CD4-positive, alpha-beta memory T cell (primary cell): ENCODE data around the gene CFAP77. TPM values are rescaled to one million over a fixed set of nuclear protein-coding genes. Genes with fewer than 3 reads are reported as not detected.

Source experiments
- CTCF ChIA-PET: fragments of 350-600 bp; sonication (Branson Sonifier 250); formaldehyde crosslinking; loops from one replicate; lab custom pipeline; 2021; ENCODE audit warnings: inconsistent platforms; ENCODE audit not compliant: partially characterized antibody; lab: Charles Lee
- POLR2A ChIA-PET: fragments of 350-600 bp; sonication (Branson Sonifier 250); formaldehyde crosslinking; loops from one replicate; lab custom pipeline; 2021; ENCODE audit not compliant: partially characterized antibody; lab: Charles Lee
- DNase-seq, 5 donors: peaks; one replicate each; pipeline versions ENCODE4 v3.0.0 to v3.0.0-alpha.2; 2020 to 2022; ENCODE audit warnings: mixed read lengths in 1 of 5
- H3K27ac ChIP-seq: one replicate; pipeline ENCODE4 v1.7.0; 2013; ENCODE audit warnings: low read depth, low read length
- H3K27me3 ChIP-seq: 2 replicates; pipeline ENCODE4 v1.7.0; 2013; ENCODE audit warnings: mild to moderate bottlenecking, low read length, moderate library complexity; ENCODE audit not compliant: insufficient read depth
- H3K36me3 ChIP-seq: 2 replicates; pipeline ENCODE4 v1.7.0; 2013; ENCODE audit warnings: mild to moderate bottlenecking, low read length, moderate library complexity; ENCODE audit not compliant: insufficient read depth
- H3K4me1 ChIP-seq: 2 replicates; pipeline ENCODE4 v1.7.0; 2013; ENCODE audit warnings: mild to moderate bottlenecking, low read length, moderate library complexity; ENCODE audit not compliant: insufficient read depth
- H3K4me3 ChIP-seq, 2 donors: one replicate each; pipeline ENCODE4 v1.7.0; 2013; ENCODE audit warnings: low read length in 2 of 2, mild to moderate bottlenecking in 1 of 2
- H3K9me3 ChIP-seq, 2 donors: one replicate each; pipeline ENCODE4 v1.7.0; 2013; ENCODE audit warnings: low read length in 2 of 2, control low read depth in 1 of 2; ENCODE audit not compliant: control insufficient read depth in 1 of 2
- H3K27ac Mint-ChIP-seq, 7 donors: one replicate each; pipeline ENCODE4 v1.8.0; 2020 to 2021; ENCODE audit warnings: mixed read lengths in 7 of 7, mild to moderate bottlenecking in 6 of 7, inconsistent platforms in 3 of 7, moderate library complexity in 3 of 7
- H3K27me3 Mint-ChIP-seq, 2 donors: one replicate each; pipeline ENCODE4 v1.8.0; 2020 to 2021; ENCODE audit warnings: mixed read lengths in 2 of 2
- H3K36me3 Mint-ChIP-seq, 2 donors: one replicate each; pipeline ENCODE4 v1.8.0; 2020 to 2021; ENCODE audit warnings: mixed read lengths in 2 of 2, inconsistent platforms in 1 of 2, mild to moderate bottlenecking in 1 of 2
- H3K4me1 Mint-ChIP-seq, 4 donors: one replicate each; pipeline ENCODE4 v1.8.0; 2020 to 2021; ENCODE audit warnings: mixed read lengths in 4 of 4, mild to moderate bottlenecking in 1 of 4
- H3K4me3 Mint-ChIP-seq, 8 donors: one replicate each; pipeline ENCODE4 v1.8.0; 2020 to 2021; ENCODE audit warnings: mixed read lengths in 8 of 8, mild to moderate bottlenecking in 7 of 8, moderate library complexity in 6 of 8, inconsistent platforms in 3 of 8
- H3K9me3 Mint-ChIP-seq, 8 donors: one replicate each; pipeline ENCODE4 v1.8.0; 2020 to 2021; ENCODE audit warnings: mixed read lengths in 8 of 8, mild to moderate bottlenecking in 5 of 8, inconsistent platforms in 3 of 8, moderate library complexity in 1 of 8
- intact Hi-C: fragments of 100-400 bp; cut with micrococcal nuclease; formaldehyde crosslinking; loops from one replicate; pipeline ENCODE4 v1.15.1; 2023
- polyA plus RNA-seq, 2 donors: library from polyadenylated mRNA; unstranded; fragments of 300-500 nt; fragmentation: Illumina TruSeq; gene quantifications; one replicate each; pipeline ENCODE4 v1.2.3, GENCODE V29; 2021
- total RNA-seq, 2 experiments: library from RNA; stranded (reverse); gene quantifications; one replicate each; pipeline ENCODE4 v1.2.3, GENCODE V29; 2021

The CFAP77 gene
- total and polyA plus RNA-seq, 4 experiments from 2014 or later, result not detected

DNA sequence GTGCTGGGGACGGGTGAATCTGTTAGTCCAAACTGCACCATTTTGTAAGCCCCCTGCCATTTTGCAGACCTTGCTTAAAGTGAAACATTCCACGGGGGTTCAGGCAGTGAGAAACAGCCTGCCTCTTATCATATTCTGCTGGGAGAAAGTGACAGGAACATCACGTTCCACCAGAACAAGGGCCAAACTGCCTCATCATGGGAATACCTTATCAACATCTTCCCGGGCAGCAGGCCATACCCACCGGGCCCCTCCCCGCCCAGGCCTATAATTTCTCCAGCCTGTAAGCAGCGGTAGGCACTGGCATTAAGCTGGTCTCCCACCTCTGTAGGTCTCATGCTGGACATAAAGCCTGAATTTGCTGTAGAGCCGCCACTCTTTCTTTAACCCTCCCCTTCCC is 1.5 kb upstream of the CFAP77 start:
- H3K4me1 ChIP-seq, result peaks cover 59% of the 10 kb centered on the region
- H3K9me3 ChIP-seq, result no peaks in the 10 kb centered on the region
- DNase-seq, result no peak
- H3K27me3 ChIP-seq, result peaks cover 15% of the 10 kb centered on the region
- intact Hi-C loops, result no loop called here
- H3K27ac Mint-ChIP-seq, result peak overlapping the region in 4 of 7 donors; percentile 13 to 91 (median 47)
- peaks cover 1% of the 10 kb centered on the region for H3K36me3 ChIP-seq
- peaks cover 36 to 65% (median 51%) of the 10 kb centered on the region in 4 donors for H3K4me1 Mint-ChIP-seq
- no peak overlapping the region for H3K4me3 ChIP-seq
- H3K36me3 Mint-ChIP-seq, result peaks cover 4 to 11% of the 10 kb centered on the region in 2 donors
- H3K27ac ChIP-seq, result no peak overlapping the region
- ChIA-PET CTCF (no interaction called here), POLR2A (no interaction called here)
- no peaks in the 10 kb centered on the region for H3K9me3 Mint-ChIP-seq
- peak overlapping the region in 1 of 8 donors; percentile 18 for H3K4me3 Mint-ChIP-seq
- peaks cover 11 to 24% of the 10 kb centered on the region in 2 donors for H3K27me3 Mint-ChIP-seq

DNA sequence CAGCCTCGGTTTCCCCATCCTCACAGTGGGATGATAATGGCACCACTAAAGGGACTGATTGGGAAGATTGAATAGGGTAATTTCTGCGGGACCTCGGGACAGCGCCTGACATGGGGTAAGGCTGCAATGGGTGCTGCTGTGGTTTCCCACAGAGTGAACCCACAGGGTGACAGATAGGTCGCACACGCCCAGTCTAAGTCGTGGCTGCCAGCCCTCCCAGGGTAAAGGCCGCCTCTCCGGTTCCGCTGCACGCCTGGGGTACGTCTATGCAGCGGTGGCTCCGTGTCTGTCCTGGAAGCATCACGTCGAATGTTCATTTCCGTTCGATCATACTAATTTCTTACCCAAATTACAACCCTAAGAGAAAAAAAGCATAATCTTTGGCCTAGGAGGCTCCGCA is 631 bp downstream of the CFAP77 start:
- H3K27me3 ChIP-seq, result peaks cover 29% of the 10 kb centered on the region
- peaks cover 25 to 49% (median 37%) of the 10 kb centered on the region in 4 donors for H3K4me1 Mint-ChIP-seq

DNA sequence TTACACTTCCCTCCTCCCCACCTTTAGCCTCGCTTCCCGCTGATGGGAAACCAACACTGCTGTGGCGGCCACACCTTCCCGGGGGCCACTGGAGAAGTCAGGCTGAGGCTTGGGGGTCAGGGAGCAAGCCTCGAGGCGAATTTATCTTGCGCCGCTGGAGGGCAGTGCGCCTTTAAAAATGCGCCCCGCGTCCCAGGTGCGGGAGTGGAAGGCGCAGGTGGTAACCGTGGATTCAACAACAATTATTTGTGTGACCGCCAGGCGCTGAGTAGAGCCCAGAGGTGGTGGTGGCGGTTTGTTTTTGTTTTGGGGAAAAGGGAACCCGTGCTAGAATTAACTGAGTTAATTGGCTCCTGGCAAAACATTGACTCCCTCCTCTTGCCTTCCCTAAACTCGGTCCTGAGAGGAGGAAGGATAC is 1.1 kb downstream of the CFAP77 start:
- Mint-ChIP-seq H3K36me3 (peaks cover 0 to 3% of the 10 kb centered on the region in 2 donors), H3K27ac (peak overlapping the region in 5 of 7 donors; percentile 16 to 88 (median 70)), H3K4me3 (peak overlapping the region; percentile 70 to 82 (median 79)), H3K9me3 (no peaks in the 10 kb centered on the region), H3K27me3 (peaks cover 33 to 45% of the 10 kb centered on the region in 2 donors), H3K4me1 (peaks cover 21 to 44% (median 32%) of the 10 kb centered on the region in 4 donors)
- CTCF ChIA-PET, result no interaction called here
- H3K36me3 ChIP-seq, result no peaks in the 10 kb centered on the region
- intact Hi-C loops, result loop anchor here (1.0 to 10.0 kb wide), 5 partner anchors 96 to 561 kb away; partner anchors contain the start of gene DDX31
- peaks cover 29% of the 10 kb centered on the region for H3K27me3 ChIP-seq
- POLR2A ChIA-PET, result interaction anchor here (1.4 to 1.5 kb wide), 2 partner anchors 359 to 533 kb away, joined by 3 to 4 read pairs; partner anchors contain the start of gene TSC1
- peaks cover 35% of the 10 kb centered on the region for H3K4me1 ChIP-seq
- H3K27ac ChIP-seq, result no peak overlapping the region
- no peaks in the 10 kb centered on the region for H3K9me3 ChIP-seq
- peak overlapping the region; percentile 19 to 46 for H3K4me3 ChIP-seq
- peak; percentile 71 to 77 (median 74) for DNase-seq

More for the DNA sequence above, 631 bp downstream of the CFAP77 start:
- peaks cover 30 to 44% of the 10 kb centered on the region in 2 donors for H3K27me3 Mint-ChIP-seq
- Histone ChIP-seq H3K9me3 (no peaks in the 10 kb centered on the region), H3K36me3 (no peaks in the 10 kb centered on the region), H3K4me3 (peak overlapping the region; percentile 19 to 46), H3K27ac (no peak overlapping the region), H3K4me1 (peaks cover 40% of the 10 kb centered on the region)
- peaks cover 0 to 3% of the 10 kb centered on the region in 2 donors for H3K36me3 Mint-ChIP-seq
- ChIA-PET POLR2A (interaction anchor here (0.7 to 1.5 kb wide), 5 partner anchors 57 to 534 kb away, joined by 3 to 4 read pairs (median 3); partner anchors contain the start of gene TSC1), CTCF (interaction anchor here (0.9 kb wide), 1 partner anchor 492 kb away, joined by 3 read pairs; no protein-coding TSS in a partner anchor)
- intact Hi-C loops, result loop anchor here (1.0 to 10.0 kb wide), 5 partner anchors 97 to 562 kb away; partner anchors contain the start of gene DDX31
- peak overlapping the region; percentile 70 to 82 (median 79) for H3K4me3 Mint-ChIP-seq
- DNase-seq, result peak in 2 of 5 donors; percentile 29 to 55
- H3K27ac Mint-ChIP-seq, result peak overlapping the region; percentile 16 to 88 (median 77)
- H3K9me3 Mint-ChIP-seq, result no peaks in the 10 kb centered on the region

DNA sequence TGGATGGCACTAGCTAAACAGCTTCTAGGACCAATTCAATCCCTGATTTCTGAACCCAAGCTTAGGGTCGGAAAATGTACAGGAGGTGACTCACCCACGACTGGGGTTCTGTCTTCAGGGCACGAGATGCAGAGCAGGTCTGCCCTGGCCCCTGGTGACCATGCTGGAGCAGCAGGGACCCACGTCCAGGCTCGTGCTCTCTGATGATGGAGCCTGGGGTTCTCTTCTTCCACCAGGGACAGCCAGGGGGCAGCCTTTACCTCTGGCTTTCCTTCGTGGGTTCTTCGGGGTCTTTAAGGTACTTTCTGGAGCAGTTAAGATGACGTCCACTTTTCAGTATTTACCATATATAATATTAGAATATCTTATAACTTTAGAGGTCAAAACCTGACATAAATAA is 2.1 kb downstream of the CFAP77 start:
- H3K4me1 Mint-ChIP-seq, result peaks cover 15 to 34% (median 25%) of the 10 kb centered on the region in 4 donors
- H3K27me3 ChIP-seq, result peaks cover 29% of the 10 kb centered on the region
- POLR2A ChIA-PET, result interaction anchor here (0.6 kb wide), 1 partner anchor 1235 kb away, joined by 3 read pairs; no protein-coding TSS in a partner anchor
- no peaks in the 10 kb centered on the region for H3K9me3 Mint-ChIP-seq
- peaks cover 33 to 45% of the 10 kb centered on the region in 2 donors for H3K27me3 Mint-ChIP-seq
- peak in 2 of 5 donors; percentile 8 to 24 for DNase-seq
- intact Hi-C loops, result loop anchor here (5.0 to 10.0 kb wide), 3 partner anchors 240 to 560 kb away; no protein-coding TSS in a partner anchor
- H3K4me1 ChIP-seq, result peaks cover 30% of the 10 kb centered on the region
- H3K36me3 Mint-ChIP-seq, result no peaks in the 10 kb centered on the region
- peak overlapping the region in 1 of 7 donors; percentile 18 for H3K27ac Mint-ChIP-seq
- H3K4me3 Mint-ChIP-seq, result peak overlapping the region in 5 of 8 donors; percentile 33 to 61 (median 39)
- no peaks in the 10 kb centered on the region for H3K36me3 ChIP-seq
- H3K4me3 ChIP-seq, result no peak overlapping the region
- H3K9me3 ChIP-seq, result no peaks in the 10 kb centered on the region
- H3K27ac ChIP-seq, result no peak overlapping the region
- CTCF ChIA-PET, result interaction anchor here (1.5 to 1.7 kb wide), 2 partner anchors 58 to 394 kb away, joined by 4 to 5 read pairs; partner anchors contain the start of gene SETX

DNA sequence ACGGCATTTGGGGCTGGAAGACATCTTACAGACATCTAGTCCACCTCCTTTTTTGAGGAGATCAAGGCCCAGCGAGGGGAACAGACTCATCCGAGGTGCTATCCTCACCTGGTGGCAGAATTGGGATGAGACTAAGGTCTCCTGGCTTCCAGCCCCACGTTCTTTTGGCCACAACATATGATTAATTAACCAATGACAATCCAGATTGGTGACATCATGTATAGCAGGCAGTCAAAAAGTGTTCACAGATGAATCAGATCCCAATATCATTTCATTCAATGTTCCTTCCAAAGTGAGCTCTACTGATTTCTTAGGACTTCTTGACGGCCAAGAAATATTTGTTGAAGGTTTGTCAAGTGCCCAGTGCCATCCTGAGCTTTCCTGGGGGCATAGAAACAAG is 3.9 kb downstream of the CFAP77 start:
- Histone ChIP-seq H3K4me1 (peaks cover 28% of the 10 kb centered on the region), H3K36me3 (no peaks in the 10 kb centered on the region), H3K4me3 (no peak overlapping the region), H3K27ac (no peak overlapping the region), H3K9me3 (no peaks in the 10 kb centered on the region), H3K27me3 (peaks cover 29% of the 10 kb centered on the region)
- peaks cover 46 to 59% of the 10 kb centered on the region in 2 donors for H3K27me3 Mint-ChIP-seq
- no peaks in the 10 kb centered on the region for H3K36me3 Mint-ChIP-seq
- H3K4me3 Mint-ChIP-seq, result no peak overlapping the region
- intact Hi-C loops, result loop anchor here (5.0 to 10.0 kb wide), 3 partner anchors 238 to 558 kb away; no protein-coding TSS in a partner anchor
- H3K9me3 Mint-ChIP-seq, result no peaks in the 10 kb centered on the region
- CTCF ChIA-PET, result interaction anchor here (1.4 kb wide), 1 partner anchor 25 kb away, joined by 4 read pairs; no protein-coding TSS in a partner anchor
- POLR2A ChIA-PET, result no interaction called here
- peaks cover 13 to 29% (median 21%) of the 10 kb centered on the region in 4 donors for H3K4me1 Mint-ChIP-seq
- no peak for DNase-seq
- H3K27ac Mint-ChIP-seq, result no peak overlapping the region

DNA sequence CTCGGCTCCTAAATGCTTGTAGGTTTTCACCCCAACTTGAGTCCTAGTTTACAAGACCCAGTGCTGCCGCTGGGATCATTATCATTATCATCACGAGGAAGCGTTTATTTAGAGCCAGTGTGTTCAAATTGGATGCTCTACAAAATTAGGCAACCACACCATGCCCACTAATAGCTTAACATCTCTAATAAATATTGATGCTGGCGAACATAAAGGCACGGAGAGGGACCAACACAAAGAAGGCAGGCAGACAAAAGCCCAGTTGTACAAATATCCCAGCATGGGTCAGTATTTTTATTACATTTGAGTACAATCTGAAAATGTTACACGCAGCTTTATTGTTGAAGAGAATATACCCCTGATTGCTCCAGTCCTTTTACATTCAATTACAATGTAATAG is 4.7 kb downstream of the CFAP77 start:
- Histone ChIP-seq H3K27me3 (peaks cover 33% of the 10 kb centered on the region), H3K9me3 (no peaks in the 10 kb centered on the region), H3K4me1 (peaks cover 24% of the 10 kb centered on the region), H3K4me3 (no peak overlapping the region), H3K27ac (no peak overlapping the region), H3K36me3 (no peaks in the 10 kb centered on the region)
- CTCF ChIA-PET, result interaction anchor here (1.4 kb wide), 1 partner anchor 24 kb away, joined by 4 read pairs; no protein-coding TSS in a partner anchor
- peaks cover 49 to 67% of the 10 kb centered on the region in 2 donors for H3K27me3 Mint-ChIP-seq
- intact Hi-C loops, result loop anchor here (5.0 to 10.0 kb wide), 3 partner anchors 238 to 558 kb away; no protein-coding TSS in a partner anchor
- H3K27ac Mint-ChIP-seq, result no peak overlapping the region
- H3K4me1 Mint-ChIP-seq, result peaks cover 13 to 24% (median 19%) of the 10 kb centered on the region in 4 donors
- no peak overlapping the region for H3K4me3 Mint-ChIP-seq
- DNase-seq, result no peak
- H3K36me3 Mint-ChIP-seq, result no peaks in the 10 kb centered on the region
- no peaks in the 10 kb centered on the region for H3K9me3 Mint-ChIP-seq
- POLR2A ChIA-PET, result no interaction called here

DNA sequence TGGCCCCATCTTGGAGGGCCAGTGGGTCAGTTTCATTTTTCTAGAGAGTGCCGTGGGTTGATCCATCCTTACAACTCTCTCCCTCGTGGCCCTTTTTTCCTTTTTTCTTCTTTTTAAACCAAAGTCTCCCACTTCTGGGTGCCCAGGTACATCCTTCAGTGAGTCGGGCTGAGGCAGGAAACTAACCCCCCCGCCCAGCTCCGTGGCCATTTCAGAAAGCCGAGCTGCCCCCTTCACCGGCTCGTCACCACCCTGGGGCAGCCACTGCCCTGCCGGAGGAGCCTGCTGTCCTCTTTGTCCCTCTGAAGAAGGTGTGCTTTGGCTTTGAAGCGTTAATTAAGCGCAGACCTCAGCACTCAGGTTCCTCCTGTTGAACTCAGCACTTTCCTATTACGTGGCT is 5.2 kb downstream of the CFAP77 start:
- H3K9me3 Mint-ChIP-seq, result no peaks in the 10 kb centered on the region
- H3K4me3 ChIP-seq, result no peak overlapping the region
- H3K27me3 Mint-ChIP-seq, result peaks cover 52 to 70% of the 10 kb centered on the region in 2 donors
- peaks cover 13 to 23% (median 19%) of the 10 kb centered on the region in 4 donors for H3K4me1 Mint-ChIP-seq
- intact Hi-C loops, result loop anchor here (10.0 kb wide), 1 partner anchor 490 kb away; no protein-coding TSS in a partner anchor
- no peak overlapping the region for H3K4me3 Mint-ChIP-seq
- peaks cover 20% of the 10 kb centered on the region for H3K4me1 ChIP-seq
- H3K9me3 ChIP-seq, result no peaks in the 10 kb centered on the region
- ChIA-PET CTCF (no interaction called here), POLR2A (no interaction called here)
- no peaks in the 10 kb centered on the region for H3K36me3 ChIP-seq
- H3K27ac ChIP-seq, result no peak overlapping the region
- H3K27ac Mint-ChIP-seq, result no peak overlapping the region
- no peak for DNase-seq
- H3K27me3 ChIP-seq, result peaks cover 33% of the 10 kb centered on the region
- H3K36me3 Mint-ChIP-seq, result no peaks in the 10 kb centered on the region
